Caco-2 (cell line): Measurements from ENCODE around the gene KRTAP12-4. TPM values are rescaled to one million over a fixed set of nuclear protein-coding genes. Genes with fewer than 3 reads are reported as not detected.

Source experiments
- BruUV-seq: library from RNA; stranded (reverse); fragments of 400-500 nt; replicated peaks from 2 replicates; lab custom pipeline; 2021; lab: Mats Ljungman, UMichigan
- CTCF ChIA-PET: fragments of 300-600 bp; sonication (Branson Sonifier 250); formaldehyde crosslinking; loops from one replicate; lab custom pipeline; 2022; ENCODE audit warnings: antibody characterized with exemption; lab: Charles Lee
- POLR2A ChIA-PET: fragments of 300-600 bp; sonication (Branson Sonifier 250); formaldehyde crosslinking; loops from one replicate; lab custom pipeline; 2022; ENCODE audit warnings: antibody characterized with exemption; lab: Charles Lee
- DNase-seq, 2 experiments: peaks; one replicate each; pipeline versions ENCODE4 v3.0.0 to v3.0.0-alpha.2; 2020 to 2022
- H3K27me3 ChIP-seq: replicated peaks from 2 replicates; pipeline ENCODE4 v1.6.0; 2011; ENCODE audit warnings: low read length; ENCODE audit not compliant: control insufficient read depth, insufficient read depth
- H3K36me3 ChIP-seq: 2 replicates; pipeline ENCODE4 v1.5.1; 2011; ENCODE audit warnings: low read length; ENCODE audit not compliant: control insufficient read depth, insufficient read depth
- H3K4me1 ChIP-seq: fragments of 250-450 bp; sonication (Bioruptor Pico); 2 replicates; pipeline ENCODE4 v1.5.1; 2020; ENCODE audit warnings: mild to moderate bottlenecking
- H3K4me3 ChIP-seq: 2 replicates; pipeline ENCODE4 v1.5.1; 2011; ENCODE audit warnings: low read depth, mild to moderate bottlenecking, control low read depth, low read length
- H3K9me3 ChIP-seq: fragments of 250-450 bp; sonication (Bioruptor Pico); 2 replicates; pipeline ENCODE4 v1.5.1; 2020; ENCODE audit warnings: mild to moderate bottlenecking, moderate library complexity
- H3K27ac Mint-ChIP-seq: one replicate; pipeline ENCODE4 v1.8.0; 2022; ENCODE audit warnings: mixed read lengths; ENCODE audit not compliant: unreplicated experiment
- H3K27me3 Mint-ChIP-seq: one replicate; pipeline ENCODE4 v1.8.0; 2022; ENCODE audit warnings: mixed read lengths; ENCODE audit not compliant: insufficient read depth, unreplicated experiment
- H3K36me3 Mint-ChIP-seq: one replicate; pipeline ENCODE4 v1.8.0; 2022; ENCODE audit warnings: mild to moderate bottlenecking, mixed read lengths; ENCODE audit not compliant: insufficient read depth, unreplicated experiment
- H3K4me1 Mint-ChIP-seq: one replicate; pipeline ENCODE4 v1.8.0; 2022; ENCODE audit warnings: low read depth, mixed read lengths; ENCODE audit not compliant: unreplicated experiment
- H3K4me3 Mint-ChIP-seq: one replicate; pipeline ENCODE4 v1.8.0; 2022; ENCODE audit warnings: mild to moderate bottlenecking, moderate library complexity, mixed read lengths; ENCODE audit not compliant: unreplicated experiment
- H3K9me3 Mint-ChIP-seq: one replicate; pipeline ENCODE4 v1.8.0; 2022; ENCODE audit warnings: mixed read lengths; ENCODE audit not compliant: unreplicated experiment
- CTCF ChIP-seq, 2 experiments: fragments of 200-600 bp in 1 of 2; IDR thresholded peaks; 1 replicate in 1 of 2; 2 replicates in 1 of 2; pipeline versions ENCODE4 v1.5.1 to v1.8.0; 2011 to 2022; ENCODE audit warnings: antibody characterized with exemption in 1 of 2, control low read depth in 1 of 2, inconsistent platforms in 1 of 2, low read depth in 1 of 2, low read length in 1 of 2, mild to moderate bottlenecking in 1 of 2, moderate library complexity in 1 of 2; ENCODE audit not compliant: insufficient read depth in 1 of 2, severe bottlenecking in 1 of 2, unreplicated experiment in 1 of 2
- intact Hi-C: fragments of 100-400 bp; cut with micrococcal nuclease; formaldehyde crosslinking; loops from one replicate; pipeline ENCODE4 v1.10.0; 2022; ENCODE audit not compliant: unreplicated experiment
- total RNA-seq: library from RNA; stranded (reverse); gene quantifications from 2 replicates; pipeline ENCODE4 v1.2.3, GENCODE V29; 2022

Gene KRTAP12-4
- total RNA-seq, 1 experiment from 2014 or later, result not detected

- CTCF ChIA-PET, result no interaction called here
- POLR2A ChIA-PET, result no interaction called here
These were observed 17.5 kb upstream of the KRTAP12-4 start for GRCh38 chr21:44671911-44672310.

GRCh38 chr21:44670642-44671432 is 16.4 kb upstream of the KRTAP12-4 start:
- ChIA-PET CTCF (no interaction called here), POLR2A (no interaction called here)
- Histone ChIP-seq H3K27me3 (no peaks in the 10 kb centered on the region), H3K9me3 (peaks cover 17% of the 10 kb centered on the region; the same call in 1 of the 2 replicates), H3K4me1 (no peaks in the 10 kb centered on the region), H3K36me3 (no peaks in the 10 kb centered on the region), H3K4me3 (no peak overlapping the region)
- no peak for TF ChIP-seq CTCF (IDR thresholded peaks at IDR 0.05; ENCODE audit: insufficient read depth in 1 of 2, low read depth in 1 of 2, low read length in 1 of 2, severe bottlenecking in 1 of 2, unreplicated experiment in 1 of 2)
- intact Hi-C loops, result no loop called here
- DNase-seq, result no peak
- H3K4me3 Mint-ChIP-seq, result no peak overlapping the region
- peaks cover 26% of the 10 kb centered on the region for H3K27me3 Mint-ChIP-seq
- BruUV-seq, result no TSS peak
- H3K9me3 Mint-ChIP-seq, result peaks cover 33% of the 10 kb centered on the region
- H3K27ac Mint-ChIP-seq, result no peak overlapping the region
- H3K4me1 Mint-ChIP-seq, result no peaks in the 10 kb centered on the region
- H3K36me3 Mint-ChIP-seq, result no peaks in the 10 kb centered on the region

More at GRCh38 chr21:44671911-44672310, 17.5 kb upstream of the KRTAP12-4 start:
- Mint-ChIP-seq H3K4me1 (no peaks in the 10 kb centered on the region), H3K27ac (no peak overlapping the region), H3K36me3 (no peaks in the 10 kb centered on the region), H3K4me3 (no peak overlapping the region), H3K9me3 (peaks cover 33% of the 10 kb centered on the region), H3K27me3 (peaks cover 31% of the 10 kb centered on the region)
- Histone ChIP-seq H3K4me1 (no peaks in the 10 kb centered on the region), H3K9me3 (peaks cover 17% of the 10 kb centered on the region; the same call in 1 of the 2 replicates), H3K4me3 (no peak overlapping the region), H3K36me3 (no peaks in the 10 kb centered on the region), H3K27me3 (no peaks in the 10 kb centered on the region)
- intact Hi-C loops, result loop anchor here (2.0 kb wide), 1 partner anchor 25 kb away; the partner anchor contains the start of gene KRTAP10-12
- no TSS peak for BruUV-seq
- DNase-seq, result no peak
- no peak for TF ChIP-seq CTCF (IDR thresholded peaks at IDR 0.05; ENCODE audit: insufficient read depth in 1 of 2, low read depth in 1 of 2, low read length in 1 of 2, severe bottlenecking in 1 of 2, unreplicated experiment in 1 of 2)

GRCh38 chr21:44667612-44668011 is 13.2 kb upstream of the KRTAP12-4 start:
- H3K36me3 Mint-ChIP-seq, result no peaks in the 10 kb centered on the region
- intact Hi-C loops, result no loop called here
- no TSS peak for BruUV-seq

More at GRCh38 chr21:44667612-44668011, 13.2 kb upstream of the KRTAP12-4 start:
- Mint-ChIP-seq H3K9me3 (peaks cover 16% of the 10 kb centered on the region), H3K27ac (no peak overlapping the region), H3K27me3 (peaks cover 16% of the 10 kb centered on the region), H3K4me1 (no peaks in the 10 kb centered on the region), H3K4me3 (no peak overlapping the region)
- Histone ChIP-seq H3K4me1 (no peaks in the 10 kb centered on the region), H3K27me3 (no peaks in the 10 kb centered on the region), H3K4me3 (no peak overlapping the region), H3K9me3 (peaks cover 7% of the 10 kb centered on the region; the same call in 1 of the 2 replicates), H3K36me3 (no peaks in the 10 kb centered on the region)
- TF ChIP-seq CTCF (IDR thresholded peaks at IDR 0.05; ENCODE audit: insufficient read depth in 1 of 2, low read depth in 1 of 2, low read length in 1 of 2, severe bottlenecking in 1 of 2, unreplicated experiment in 1 of 2), result no peak
- ChIA-PET CTCF (no interaction called here), POLR2A (no interaction called here)
- no peak for DNase-seq
